ENCODE data around the gene TSPAN18.

Gene TSPAN18

DNA sequence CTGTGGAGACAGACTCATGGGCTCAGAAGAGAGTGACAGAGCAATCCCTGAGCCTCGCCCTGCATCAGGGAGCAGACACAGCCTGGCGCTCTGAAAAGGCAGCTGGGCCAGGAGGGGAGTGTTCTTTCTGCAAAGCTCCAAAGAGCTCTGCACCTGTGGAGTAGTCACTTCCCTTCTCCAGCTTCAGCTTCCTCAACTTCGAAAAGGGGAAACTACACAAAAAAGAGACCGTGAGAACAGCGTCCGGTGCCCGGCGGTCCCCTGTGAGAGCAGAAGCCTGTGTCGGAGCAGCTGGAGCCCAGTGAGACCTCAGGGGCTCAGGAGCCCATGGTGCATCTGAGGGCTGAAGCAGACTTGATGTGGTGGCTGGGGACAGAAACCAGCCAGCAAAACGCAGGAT is 188.9 kb downstream of the TSPAN18 start:
- TF ChIP-seq, protein P1, sequence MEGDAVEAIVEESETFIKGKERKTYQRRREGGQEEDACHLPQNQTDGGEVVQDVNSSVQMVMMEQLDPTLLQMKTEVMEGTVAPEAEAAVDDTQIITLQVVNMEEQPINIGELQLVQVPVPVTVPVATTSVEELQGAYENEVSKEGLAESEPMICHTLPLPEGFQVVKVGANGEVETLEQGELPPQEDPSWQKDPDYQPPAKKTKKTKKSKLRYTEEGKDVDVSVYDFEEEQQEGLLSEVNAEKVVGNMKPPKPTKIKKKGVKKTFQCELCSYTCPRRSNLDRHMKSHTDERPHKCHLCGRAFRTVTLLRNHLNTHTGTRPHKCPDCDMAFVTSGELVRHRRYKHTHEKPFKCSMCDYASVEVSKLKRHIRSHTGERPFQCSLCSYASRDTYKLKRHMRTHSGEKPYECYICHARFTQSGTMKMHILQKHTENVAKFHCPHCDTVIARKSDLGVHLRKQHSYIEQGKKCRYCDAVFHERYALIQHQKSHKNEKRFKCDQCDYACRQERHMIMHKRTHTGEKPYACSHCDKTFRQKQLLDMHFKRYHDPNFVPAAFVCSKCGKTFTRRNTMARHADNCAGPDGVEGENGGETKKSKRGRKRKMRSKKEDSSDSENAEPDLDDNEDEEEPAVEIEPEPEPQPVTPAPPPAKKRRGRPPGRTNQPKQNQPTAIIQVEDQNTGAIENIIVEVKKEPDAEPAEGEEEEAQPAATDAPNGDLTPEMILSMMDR (conservative IDR thresholded peaks at IDR 0.05; ENCODE audit: control insufficient read depth, insufficient read depth, low read depth, low read length), result no peak
- H3K4me3 ChIP-seq (ENCODE audit: control insufficient read depth, low read depth, low read length), result no peak overlapping the region
- DNase-seq (ENCODE audit: low read depth), result no peak

DNA sequence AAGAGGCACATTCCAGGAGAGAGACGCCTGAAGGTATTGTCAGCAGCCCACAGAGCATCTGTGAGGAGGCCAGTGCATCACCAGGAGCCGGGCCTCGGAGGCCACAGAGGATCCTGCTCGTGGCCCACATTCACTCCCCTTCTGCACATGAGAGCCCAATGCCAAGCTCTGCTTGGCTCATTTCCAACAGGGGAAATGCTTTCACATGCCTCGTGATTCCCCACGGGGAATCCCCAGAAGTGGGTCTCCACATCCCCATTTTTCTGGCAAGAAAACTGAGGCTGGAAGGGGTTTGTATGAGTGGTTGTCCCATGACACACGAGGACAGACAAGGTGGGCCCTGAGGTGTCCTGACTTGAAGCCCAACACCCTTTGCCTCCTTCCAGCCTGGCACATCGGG is 189.6 kb downstream of the TSPAN18 start:
- TF ChIP-seq, protein P1 (conservative IDR thresholded peaks at IDR 0.05; ENCODE audit: control insufficient read depth, insufficient read depth, low read depth, low read length), result no peak
- DNase-seq (ENCODE audit: low read depth), result no peak
- no peak overlapping the region for H3K4me3 ChIP-seq (ENCODE audit: control insufficient read depth, low read depth, low read length)

DNA sequence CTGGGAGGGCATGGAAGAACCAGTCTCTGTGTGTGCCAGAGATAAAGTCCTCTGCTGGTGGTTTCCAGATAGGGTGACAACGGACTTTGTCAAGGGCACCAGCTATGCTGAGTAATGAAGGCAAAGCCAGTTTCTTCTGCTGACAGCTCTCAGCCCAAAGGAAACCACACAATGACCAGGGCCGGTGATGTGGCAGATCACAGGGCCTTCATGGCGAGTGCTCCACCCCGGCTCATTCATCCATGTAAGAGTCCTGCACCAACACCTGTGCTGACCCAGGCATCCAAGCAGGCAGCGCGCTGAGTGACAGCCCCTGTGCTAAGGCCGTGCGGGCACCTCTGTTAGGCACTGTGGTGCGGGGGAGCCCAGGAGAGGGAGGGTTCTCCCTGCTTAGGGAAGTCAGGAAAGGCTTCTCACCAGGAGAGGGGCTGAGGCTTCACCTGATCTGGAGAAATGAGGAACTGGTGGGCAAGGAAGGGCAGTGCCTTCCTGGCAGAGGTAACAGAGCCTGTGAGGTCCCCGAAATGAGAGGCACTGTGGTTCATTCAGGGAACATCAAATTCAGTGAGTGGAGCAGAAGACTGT is 190.1 kb downstream of the TSPAN18 start:
- no peak for DNase-seq (ENCODE audit: low read depth)
- TF ChIP-seq, protein P1 (conservative IDR thresholded peaks at IDR 0.05; ENCODE audit: control insufficient read depth, insufficient read depth, low read depth, low read length), result no peak
- no peak overlapping the region for H3K4me3 ChIP-seq (ENCODE audit: control insufficient read depth, low read depth, low read length)

DNA sequence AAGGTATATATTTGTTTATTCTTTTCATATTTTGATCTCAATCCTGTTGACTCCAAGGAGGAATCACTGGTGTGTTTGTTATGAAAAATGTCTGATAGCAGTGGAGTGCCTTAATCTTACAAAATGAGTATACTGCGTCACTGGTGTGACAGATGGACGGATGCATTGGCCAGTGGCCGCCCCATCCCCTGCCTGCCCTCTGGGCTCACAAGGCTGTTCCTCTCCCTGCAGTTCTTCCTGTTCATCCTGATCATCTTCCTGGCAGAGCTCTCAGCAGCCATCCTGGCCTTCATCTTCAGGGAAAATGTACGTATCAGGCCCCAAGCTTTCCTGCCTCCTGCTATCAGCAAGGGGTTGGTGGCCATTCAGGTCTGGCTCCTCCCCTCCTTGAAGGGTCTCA is 191.0 kb downstream of the TSPAN18 start:
- TF ChIP-seq, protein P1 (conservative IDR thresholded peaks at IDR 0.05; ENCODE audit: control insufficient read depth, insufficient read depth, low read depth, low read length), result no peak
- H3K4me3 ChIP-seq (ENCODE audit: control insufficient read depth, low read depth, low read length), result no peak overlapping the region
- no peak for DNase-seq (ENCODE audit: low read depth)

DNA sequence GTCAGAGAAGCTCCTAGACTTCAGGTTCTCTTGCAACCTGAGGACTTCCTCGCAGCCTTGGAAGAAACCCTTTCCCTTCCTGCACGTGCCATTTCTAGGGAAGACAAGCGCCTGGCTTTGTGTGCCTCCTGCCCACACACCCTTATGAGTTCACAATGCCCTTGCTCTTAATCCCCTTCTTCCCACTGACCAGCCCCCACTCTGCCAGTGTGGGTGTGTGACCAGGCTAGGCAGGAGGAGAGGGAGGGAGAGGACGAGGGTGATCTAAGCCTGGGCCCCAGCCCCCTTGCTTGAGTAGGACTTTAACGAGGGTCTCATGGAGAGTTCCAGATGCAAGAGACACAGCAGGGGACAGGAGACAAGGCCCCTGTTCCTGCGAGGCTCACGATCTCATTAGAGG is 193.7 kb downstream of the TSPAN18 start:
- no peak for DNase-seq (ENCODE audit: low read depth)
- TF ChIP-seq, protein P1 (conservative IDR thresholded peaks at IDR 0.05; ENCODE audit: control insufficient read depth, insufficient read depth, low read depth, low read length), result no peak
- no peak overlapping the region for H3K4me3 ChIP-seq (ENCODE audit: control insufficient read depth, low read depth, low read length)

DNA sequence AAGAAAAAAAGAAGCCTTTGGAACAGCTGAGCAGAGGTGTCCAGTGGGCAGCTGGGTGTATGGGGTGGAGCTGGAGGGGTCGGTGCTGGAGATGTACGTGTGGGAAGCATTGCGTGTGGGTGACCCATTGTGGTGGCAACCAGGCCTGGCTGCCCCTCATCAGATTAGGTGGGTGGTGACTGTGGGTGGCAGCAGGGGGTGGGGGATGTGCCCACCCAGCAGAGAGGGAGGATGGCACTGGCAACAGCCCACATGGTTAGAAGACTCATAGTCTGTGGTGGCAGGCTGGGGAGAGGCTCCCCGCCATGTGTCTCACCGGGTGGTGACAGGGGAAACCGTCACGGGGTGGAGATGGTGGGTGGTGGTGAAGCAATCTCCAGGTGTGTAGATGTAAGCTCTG is 196.4 kb downstream of the TSPAN18 start:
- no peak for DNase-seq (ENCODE audit: low read depth)
- no peak overlapping the region for H3K4me3 ChIP-seq (ENCODE audit: control insufficient read depth, low read depth, low read length)
- TF ChIP-seq, protein P1 (conservative IDR thresholded peaks at IDR 0.05; ENCODE audit: control insufficient read depth, insufficient read depth, low read depth, low read length), result no peak

DNA sequence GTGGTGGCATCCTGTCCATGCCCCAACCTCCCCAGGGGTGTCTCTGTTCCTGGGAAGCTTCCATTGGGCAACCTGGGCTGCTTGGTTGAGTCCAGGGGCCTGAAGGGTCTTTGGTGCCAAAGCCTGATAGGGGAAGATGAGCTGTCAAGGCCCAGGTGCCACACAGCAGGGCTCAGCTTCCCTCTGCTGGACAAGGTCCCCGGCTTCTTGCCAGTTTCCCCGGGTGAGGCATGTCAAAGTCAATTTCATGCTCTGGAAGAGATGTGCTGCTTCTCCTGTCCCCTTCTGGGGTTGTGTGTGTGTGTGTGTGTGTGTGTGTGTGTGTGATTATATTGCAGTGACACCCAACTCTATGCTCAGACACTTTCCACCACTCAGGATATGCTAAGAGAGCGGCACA is 197.0 kb downstream of the TSPAN18 start:
- no peak for DNase-seq (ENCODE audit: low read depth)
- H3K4me3 ChIP-seq (ENCODE audit: control insufficient read depth, low read depth, low read length), result no peak overlapping the region
- TF ChIP-seq, protein P1 (conservative IDR thresholded peaks at IDR 0.05; ENCODE audit: control insufficient read depth, insufficient read depth, low read depth, low read length), result no peak

Measured in fibroblast of mammary gland (primary cell).